Posterior vena cava (tissue), 2 donors: Measurements from ENCODE around the gene PCDH9. TPM values are rescaled to one million over a fixed set of nuclear protein-coding genes. Genes with fewer than 3 reads are reported as not detected.

Experiments used
- DNase-seq: peaks from one replicate; pipeline ENCODE4 v3.0.0-alpha.2; 2020; ENCODE audit warnings: low spot score
- intact Hi-C, 2 donors: fragments of 100-400 bp; cut with DNase I; formaldehyde crosslinking; loops; one replicate each; pipeline versions ENCODE4 v1.14.1 to v1.14.2; 2022 to 2023
- total RNA-seq, 2 donors: library from RNA; stranded (reverse); fragmentation: NEBNext Ultra II Directional; extraction: Animal tissue kit (Norgen Biotek cat#: 25700); gene quantifications; one replicate each; pipeline ENCODE4 v1.2.1, GENCODE V29; 2021
- donor health status: DM: yes; HTN: yes; CAD: no.
- donor health status: DM: yes; HTN: yes; CAD: no.

Gene PCDH9
- total RNA-seq, 2 donors from 2014 or later = 1.6 to 2.4 TPM

GRCh38 chr13:66952507-66952906, 277.6 kb downstream of the PCDH9 start:
- intact Hi-C loops = no loop called here
- no peak for DNase-seq

DNA sequence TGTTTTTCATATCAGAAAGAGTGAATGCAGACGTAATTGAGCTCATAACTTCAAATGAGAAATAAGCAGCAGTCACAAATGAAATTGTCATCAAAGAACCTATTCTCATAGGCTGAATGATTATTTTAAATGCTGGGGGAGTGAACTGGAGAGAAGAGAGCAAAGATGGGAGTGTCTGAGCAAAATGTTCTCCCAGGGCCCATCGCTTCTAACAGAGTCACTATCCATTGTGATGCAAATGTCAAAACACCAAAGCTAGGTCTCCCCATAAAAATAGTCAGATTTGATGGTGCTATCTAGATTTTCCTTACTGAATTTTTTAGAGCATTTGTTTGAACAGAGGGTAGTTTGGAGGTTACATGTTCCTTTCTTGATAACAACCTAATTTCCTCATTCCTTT, 278.7 kb downstream of the PCDH9 start:
- intact Hi-C loops = no loop called here
- no peak for DNase-seq

DNA sequence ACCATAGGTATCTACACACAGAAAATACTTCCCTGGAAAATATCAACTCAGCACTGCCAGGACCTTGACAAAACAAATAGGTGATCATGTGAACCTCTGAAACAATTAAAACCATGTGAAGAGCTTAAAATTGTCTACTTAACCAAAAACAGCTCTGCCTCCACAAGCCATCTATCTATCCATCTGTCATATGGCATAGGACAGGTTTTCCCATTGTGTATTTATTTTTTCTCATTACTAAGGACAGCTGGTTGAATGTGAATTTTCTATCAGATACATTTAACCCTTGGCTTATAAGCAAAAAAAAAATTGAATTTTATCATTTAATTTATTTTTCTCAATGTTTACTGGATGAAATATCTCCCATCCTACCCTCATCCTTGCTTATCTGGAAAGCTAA, 279.5 kb downstream of the PCDH9 start:
- intact Hi-C loops = no loop called here
- no peak for DNase-seq

GRCh38 chr13:66948910-66949309, 281.2 kb downstream of the PCDH9 start:
- intact Hi-C loops = no loop called here
- DNase-seq = no peak

GRCh38 chr13:66943530-66943929, 286.6 kb downstream of the PCDH9 start:
- intact Hi-C loops = no loop called here
- no peak for DNase-seq

- intact Hi-C loops = no loop called here
- DNase-seq = no peak
These were observed 290.0 kb downstream of the PCDH9 start for GRCh38 chr13:66940113-66940512.

GRCh38 chr13:66937423-66937822, 292.7 kb downstream of the PCDH9 start:
- intact Hi-C loops = no loop called here

DNA sequence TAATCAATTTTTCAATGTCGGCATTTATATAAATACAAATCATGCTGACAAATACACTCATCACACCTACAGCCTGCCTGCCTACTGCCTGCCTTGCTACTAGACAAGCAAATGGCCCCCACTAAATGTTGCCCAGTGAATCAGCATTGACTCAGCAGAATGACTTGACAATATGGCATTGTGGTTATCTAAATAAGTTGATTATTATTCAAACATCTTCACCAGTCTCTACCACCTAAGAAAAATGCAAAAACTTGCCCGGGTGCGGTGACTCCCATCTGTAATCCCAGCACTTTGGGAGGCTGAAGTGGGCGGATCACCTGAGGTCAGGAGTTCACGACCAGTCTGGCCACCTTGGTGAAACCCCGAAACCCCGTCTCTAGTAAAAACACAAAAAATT, 296.1 kb downstream of the PCDH9 start:
- intact Hi-C loops = no loop called here
- no peak for DNase-seq

More at GRCh38 chr13:66937423-66937822, 292.7 kb downstream of the PCDH9 start:
- no peak for DNase-seq

- DNase-seq = no peak
- intact Hi-C loops = no loop called here
These were observed 296.6 kb downstream of the PCDH9 start for GRCh38 chr13:66933527-66933926.

DNA sequence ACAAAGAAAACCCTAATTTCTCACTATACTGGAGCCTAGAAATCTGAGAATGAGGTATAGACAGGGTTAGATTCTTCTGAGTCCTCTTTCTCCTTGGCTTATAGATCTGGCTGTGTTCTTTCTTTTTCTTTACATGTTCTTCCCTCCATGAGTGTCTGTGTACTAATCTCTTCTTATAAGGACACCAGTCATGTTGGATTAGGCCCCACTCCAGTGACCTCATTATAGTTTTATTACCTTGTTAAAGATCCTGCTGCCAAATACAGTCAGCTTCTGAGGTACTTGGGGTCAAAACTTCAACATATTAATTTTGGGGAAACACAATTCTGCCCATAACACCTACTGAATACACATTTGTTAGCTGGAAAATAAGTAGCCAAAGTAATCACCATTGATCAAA, 302.6 kb downstream of the PCDH9 start:
- intact Hi-C loops = no loop called here
- no peak for DNase-seq

- intact Hi-C loops = no loop called here
- DNase-seq = no peak
These were observed 303.1 kb downstream of the PCDH9 start for GRCh38 chr13:66926851-66927524.

- intact Hi-C loops = no loop called here
- no peak for DNase-seq
These were observed 303.8 kb downstream of the PCDH9 start for GRCh38 chr13:66926200-66926850.

DNA sequence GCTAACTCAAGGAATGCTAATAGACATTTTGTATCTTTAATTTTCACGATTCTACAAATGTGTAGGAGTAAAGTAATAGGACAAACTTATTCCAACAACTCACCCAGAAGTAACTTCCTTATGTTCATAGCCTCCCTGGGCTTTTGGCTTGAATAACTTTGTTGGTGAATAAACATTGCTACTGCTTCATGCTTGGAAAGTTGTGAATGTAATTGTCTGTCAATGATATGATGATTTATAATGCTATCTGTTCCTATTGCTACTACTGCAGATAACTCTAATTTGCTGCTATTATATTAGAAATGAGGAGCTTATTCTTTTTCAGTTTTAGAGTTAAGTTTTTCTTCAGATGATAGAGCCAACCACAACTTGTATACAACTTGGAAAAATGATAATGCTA, 307.7 kb downstream of the PCDH9 start:
- no peak for DNase-seq
- intact Hi-C loops = no loop called here

GRCh38 chr13:66921437-66921836, 308.7 kb downstream of the PCDH9 start:
- intact Hi-C loops = no loop called here
- no peak for DNase-seq

DNA sequence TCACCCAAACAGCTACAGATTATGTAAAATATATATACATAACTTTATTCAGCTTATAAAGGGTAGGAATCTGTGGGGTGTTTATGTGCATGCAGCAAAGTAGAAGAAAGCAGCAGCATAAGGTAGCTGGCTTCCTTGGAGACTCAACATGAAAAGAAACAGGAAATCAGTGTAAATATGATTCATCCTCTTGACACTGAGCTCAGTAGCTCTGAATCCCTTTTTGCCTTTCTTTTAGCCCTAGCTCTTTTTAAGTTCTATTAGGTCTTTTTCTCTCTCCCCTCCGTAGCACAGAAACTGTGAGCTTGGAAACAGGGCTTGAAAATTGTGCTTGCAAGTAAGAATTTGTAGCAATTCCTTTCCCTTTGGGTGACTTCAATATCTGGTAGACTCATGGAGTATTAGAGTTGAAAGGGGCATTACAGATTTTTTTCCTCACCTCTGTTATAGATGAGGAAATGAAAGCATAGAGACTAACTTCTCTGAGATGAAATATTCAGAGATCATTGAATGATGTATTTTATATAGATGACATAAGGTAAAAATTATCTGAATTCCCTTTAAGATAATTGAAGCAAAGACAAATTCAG, 314.4 kb downstream of the PCDH9 start:
- no peak for DNase-seq
- intact Hi-C loops = no loop called here

GRCh38 chr13:66914155-66914554, 316.0 kb downstream of the PCDH9 start:
- intact Hi-C loops = no loop called here
- DNase-seq = no peak

GRCh38 chr13:66911411-66911939, 318.7 kb downstream of the PCDH9 start:
- DNase-seq = no peak
- intact Hi-C loops = no loop called here

DNA sequence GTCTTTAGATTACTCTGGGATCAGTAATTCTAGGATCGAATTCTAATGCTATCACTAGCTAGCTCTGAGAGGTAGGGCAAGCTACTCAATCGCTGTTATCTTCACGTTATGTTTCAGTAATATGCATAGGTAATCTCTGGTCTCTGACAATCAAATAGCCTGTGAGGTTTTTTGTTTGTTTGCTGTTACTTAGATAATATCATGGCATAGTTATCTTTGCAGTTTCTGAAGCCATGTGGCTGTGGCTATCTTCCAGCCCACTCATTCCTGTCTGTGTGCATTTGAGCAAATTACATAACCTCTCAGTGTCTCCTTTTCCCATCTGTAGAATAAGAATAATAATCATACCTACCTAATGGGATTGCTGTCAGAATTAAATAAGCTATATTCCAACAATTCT, 330.2 kb downstream of the PCDH9 start:
- no peak for DNase-seq
- intact Hi-C loops = no loop called here

DNA sequence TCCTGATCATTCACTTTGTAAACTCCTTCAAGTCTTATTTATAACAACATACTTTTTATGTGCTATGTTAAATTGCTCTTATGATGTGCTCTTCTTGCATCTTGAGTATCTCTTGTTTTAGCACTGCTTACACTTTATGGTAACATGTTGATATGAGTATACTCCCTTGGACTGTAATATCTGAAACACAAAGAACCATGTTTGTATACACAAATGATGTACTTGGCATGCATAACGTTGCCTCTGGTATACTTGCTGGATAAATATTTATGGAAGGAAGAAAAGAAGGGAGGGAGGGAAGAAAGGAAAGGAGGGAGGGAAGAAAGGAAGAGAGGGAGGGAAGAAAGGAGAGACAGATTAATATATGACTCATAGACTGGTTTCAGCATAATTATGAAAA, 333.2 kb downstream of the PCDH9 start:
- intact Hi-C loops = no loop called here
- no peak for DNase-seq

GRCh38 chr13:66895780-66896179, 334.4 kb downstream of the PCDH9 start:
- intact Hi-C loops = no loop called here

DNA sequence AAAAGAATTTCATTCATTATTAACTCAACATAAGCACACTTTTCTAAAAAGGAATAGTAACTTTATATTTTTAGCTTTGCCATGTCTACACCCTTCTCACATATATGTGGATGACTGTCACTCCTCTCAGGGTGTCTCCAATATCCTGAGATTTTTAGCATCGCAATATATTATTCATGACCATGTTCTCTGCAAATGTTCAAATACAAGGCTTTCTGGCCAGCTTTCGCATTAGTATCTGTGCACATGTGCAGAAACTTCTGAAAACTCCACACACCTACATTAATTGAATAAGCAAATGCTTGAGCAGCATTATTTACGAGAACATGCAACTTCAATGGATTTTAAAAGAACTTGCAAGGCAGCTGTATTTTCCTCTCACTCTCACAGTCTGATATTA, 334.8 kb downstream of the PCDH9 start:
- no peak for DNase-seq
- intact Hi-C loops = no loop called here

More at GRCh38 chr13:66895780-66896179, 334.4 kb downstream of the PCDH9 start:
- DNase-seq = no peak
